A549 (cell line): Measurements from ENCODE around the gene MTHFR.

Experiments used
- CTCF ChIP-seq: fragments of >200 bp; sonication (Bioruptor Twin); formaldehyde crosslinking; IDR thresholded peaks from 3 replicates; pipeline ENCODE4 v1.5.1; 2016
- NPAS2 ChIP-seq: fragments of 250-450 bp; sonication (Bioruptor Pico); IDR thresholded peaks from 2 replicates; pipeline ENCODE4 v1.8.0; 2022; ENCODE audit warnings: mild to moderate bottlenecking, moderate library complexity, borderline replicate concordance

DNA sequence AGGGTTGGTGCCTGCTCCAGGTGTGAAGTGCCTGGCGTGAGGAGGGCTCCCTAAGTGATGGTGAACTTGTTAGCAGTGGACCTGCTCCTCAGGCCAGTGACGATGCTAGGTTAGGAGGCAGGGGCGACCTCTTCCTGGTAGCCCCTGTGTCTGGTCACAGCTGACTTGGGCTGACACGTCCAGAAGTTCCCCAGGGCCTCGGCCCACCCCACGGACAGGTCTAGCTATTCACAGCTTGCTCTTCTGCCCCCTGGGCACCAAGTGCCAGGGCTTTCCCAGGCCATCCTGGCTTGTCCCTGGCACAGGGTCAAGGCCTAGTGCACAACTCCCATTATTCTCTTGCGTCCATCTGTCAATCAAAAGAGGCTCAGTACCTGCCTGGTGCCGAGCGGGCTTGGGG is 54.7 kb downstream of the MTHFR start:
- TF ChIP-seq NPAS2 (CRISPR knock-in tag) = no peak
- no peak for TF ChIP-seq CTCF
